HepG2 (cell line): ENCODE data around the gene PROX1. TPM values are rescaled to one million over a fixed set of nuclear protein-coding genes. Genes with fewer than 3 reads are reported as not detected.

Experiments
- BCL6 ChIP-seq: IDR thresholded peaks from 2 replicates; pipeline ENCODE4 v1.6.1; 2016; ENCODE audit warnings: missing genetic modification reagents, missing compliant biosample characterization
- BRD4 ChIP-seq: sonication (generic); formaldehyde crosslinking; IDR thresholded peaks from 2 replicates; pipeline ENCODE4 v1.4.0; 2020; ENCODE audit warnings: missing genetic modification reagents
- CEBPG ChIP-seq: IDR thresholded peaks from 2 replicates; pipeline ENCODE4 v1.6.1; 2016
- HDAC2 ChIP-seq: sonication (generic); formaldehyde crosslinking; IDR thresholded peaks from 2 replicates; pipeline ENCODE4 v1.4.0; 2020; ENCODE audit warnings: missing genetic modification reagents
- IRF2 ChIP-seq: IDR thresholded peaks from 2 replicates; pipeline ENCODE4 v1.6.1; 2018; ENCODE audit warnings: missing genetic modification reagents, missing compliant biosample characterization
- KLF11 ChIP-seq: IDR thresholded peaks from 2 replicates; pipeline ENCODE4 v1.6.1; 2016; ENCODE audit warnings: missing compliant biosample characterization
- LRRFIP1 ChIP-seq: sonication (generic); formaldehyde crosslinking; conservative IDR thresholded peaks from 2 replicates; pipeline ENCODE4 v1.4.0; 2020; ENCODE audit warnings: missing genetic modification reagents
- NCOA2 ChIP-seq: sonication (generic); formaldehyde crosslinking; IDR thresholded peaks from 2 replicates; pipeline ENCODE4 v1.8.0; 2022; ENCODE audit warnings: inconsistent platforms
- PPARG ChIP-seq: conservative IDR thresholded peaks from 2 replicates; pipeline ENCODE4 v1.6.1; 2016; ENCODE audit warnings: missing biosample characterization, missing genetic modification reagents
- RARA ChIP-seq: IDR thresholded peaks from 2 replicates; pipeline ENCODE4 v1.6.1; 2016; ENCODE audit warnings: missing genetic modification reagents, missing compliant biosample characterization
- SAP130 ChIP-seq: IDR thresholded peaks from 2 replicates; pipeline ENCODE4 v1.6.1; 2016; ENCODE audit warnings: low read depth
- SPEN ChIP-seq: sonication (generic); formaldehyde crosslinking; IDR thresholded peaks from 2 replicates; pipeline ENCODE4 v1.5.1; 2020; ENCODE audit warnings: low read depth, mild to moderate bottlenecking, missing genetic modification reagents
- TBP ChIP-seq: sonication (generic); formaldehyde crosslinking; IDR thresholded peaks from 2 replicates; pipeline ENCODE4 v1.5.0; 2020; ENCODE audit warnings: missing genetic modification reagents
- THAP11 ChIP-seq: IDR thresholded peaks from 2 replicates; pipeline ENCODE4 v1.6.1; 2016; ENCODE audit warnings: missing biosample characterization, missing genetic modification reagents
- ZBTB26 ChIP-seq: IDR thresholded peaks from 2 replicates; pipeline ENCODE4 v1.6.1; 2016; ENCODE audit warnings: missing compliant biosample characterization, missing genetic modification reagents, borderline replicate concordance
- ZFP36L1 ChIP-seq: sonication (generic); formaldehyde crosslinking; IDR thresholded peaks from 2 replicates; pipeline ENCODE4 v1.8.0; 2022; ENCODE audit warnings: mild to moderate bottlenecking, missing genetic modification reagents, moderate library complexity
- ZMYM3 ChIP-seq: sonication (generic); formaldehyde crosslinking; IDR thresholded peaks from 2 replicates; pipeline ENCODE4 v1.5.1; 2020; ENCODE audit warnings: mild to moderate bottlenecking, missing genetic modification reagents
- ZMYM4 ChIP-seq: sonication (generic); formaldehyde crosslinking; IDR thresholded peaks from 2 replicates; pipeline ENCODE4 v1.8.1; 2023; ENCODE audit warnings: mild to moderate bottlenecking, missing genetic modification reagents
- ZNF160 ChIP-seq: sonication (generic); formaldehyde crosslinking; IDR thresholded peaks from 2 replicates; pipeline ENCODE4 v1.8.0; 2022; ENCODE audit warnings: mild to moderate bottlenecking, inconsistent platforms, missing genetic modification reagents
- ZNF205 ChIP-seq: IDR thresholded peaks from 2 replicates; pipeline ENCODE4 v1.6.1; 2018; ENCODE audit warnings: missing biosample characterization, missing genetic modification reagents
- ZNF580 ChIP-seq: IDR thresholded peaks from 2 replicates; pipeline ENCODE4 v1.6.1; 2016; ENCODE audit warnings: low read depth, borderline replicate concordance
- ZNF614 ChIP-seq: IDR thresholded peaks from 2 replicates; pipeline ENCODE4 v1.6.1; 2018; ENCODE audit warnings: missing biosample characterization, missing genetic modification reagents, inconsistent platforms, borderline replicate concordance
- ZNF687 ChIP-seq: sonication (generic); formaldehyde crosslinking; IDR thresholded peaks from 2 replicates; pipeline ENCODE4 v1.5.1; 2020; ENCODE audit warnings: mild to moderate bottlenecking, missing genetic modification reagents, moderate library complexity
- ZNF7 ChIP-seq: IDR thresholded peaks from 2 replicates; pipeline ENCODE4 v1.6.1; 2016; ENCODE audit warnings: missing biosample characterization, missing genetic modification reagents
- ZNF761 ChIP-seq: sonication (generic); formaldehyde crosslinking; conservative IDR thresholded peaks from 2 replicates; pipeline ENCODE4 v1.4.0; 2020; ENCODE audit warnings: mild to moderate bottlenecking, missing genetic modification reagents
- polyA plus RNA-seq, 8 experiments: library from polyadenylated mRNA; depleted of rRNA in 3 of 8; stranded (reverse) in 7 of 8; unstranded in 1 of 8; fragments of >200 nt; fragmentation: Illumina TruSeq in 4 of 8; extraction: Trizol in 4 of 8; gene quantifications; 2 replicates each; pipeline versions ENCODE4 v1.2.1 to v1.2.3, GENCODE V29; 2011 to 2016; ENCODE audit warnings: low read depth in 4 of 8, missing spikeins in 1 of 8, mixed read lengths in 1 of 8; ENCODE audit not compliant: insufficient read depth in 1 of 8
- total RNA-seq, 5 experiments: library from RNA; depleted of rRNA; stranded (reverse); fragments of >200 nt; fragmentation: Illumina TruSeq; extraction: Trizol; gene quantifications; 2 replicates each; pipeline ENCODE4 v1.2.3, GENCODE V29; 2016; ENCODE audit warnings: low read depth in 1 of 5

PROX1 gene
- total and polyA plus RNA-seq, 2 of the 13 experiments (the other 11 are each of a cell fraction or from before 2014, with no cell fraction given), result 12.3 to 30.2 TPM

- TF ChIP-seq ZNF160 (CRISPR knock-in tag) (no peak), ZNF761 (CRISPR knock-in tag) (no peak), ZNF205 (CRISPR knock-in tag) (peak; percentile 62; the same call in 1 of the 2 replicates), TBP (CRISPR knock-in tag) (no peak), SPEN (CRISPR knock-in tag) (peak; percentile 26; the same call in 1 of the 2 replicates), PPARG (CRISPR knock-in tag) (peak; percentile 76; the same call in 1 of the 2 replicates), ZNF580 (CRISPR knock-in tag) (peak; percentile 39), ZNF614 (0 out of 2 replicates have a peak, but pooled peaks have one; percentile 55), ZNF7 (peak; percentile 46; the same call in 1 of the 2 replicates), RARA (CRISPR knock-in tag) (peak; percentile 80), LRRFIP1 (CRISPR knock-in tag) (no peak), ZNF687 (no peak), ZFP36L1 (CRISPR knock-in tag) (no peak; the same call in 1 of the 2 replicates), BRD4 (CRISPR knock-in tag) (peak; percentile 46; the same call in 1 of the 2 replicates), ZMYM3 (peak; percentile 48; the same call in 1 of the 2 replicates), KLF11 (CRISPR knock-in tag) (no peak), ZBTB26 (CRISPR knock-in tag) (no peak), CEBPG (peak; percentile 48; the same call in 1 of the 2 replicates), HDAC2 (CRISPR knock-in tag) (peak; percentile 93), THAP11 (CRISPR knock-in tag) (peak; percentile 46), SAP130 (CRISPR knock-in tag) (peak; percentile 80), ZMYM4 (CRISPR knock-in tag) (peak; percentile 74), NCOA2 (CRISPR knock-in tag) (peak; percentile 88), BCL6 (CRISPR knock-in tag) (peak; percentile 89), IRF2 (CRISPR knock-in tag) (peak; percentile 83)
Measured at GRCh38 chr1:214028649-214029406, 41.1 kb downstream of the PROX1 start (continued).
